DMS 273 (cell line): ENCODE measurements around the gene SKI.
"Not testable (repeated sequence)": the region's sequence is repeated elsewhere in the genome, so short reads cannot be mapped to it uniquely, and the experiment has no call there.

Experiments used
- DNase-seq: peaks from one replicate; lab custom pipeline; 2025; ENCODE audit not compliant: unreplicated experiment; lab: John Stamatoyannopoulos, UW

SKI gene

GRCh38 chr1:2290595-2291510, 62.7 kb downstream of the SKI start:
- no peak for DNase-seq

- no peak for DNase-seq
Measured at GRCh38 chr1:2291577-2291976, 63.5 kb downstream of the SKI start.

- DNase-seq, result no peak
Measured at GRCh38 chr1:2292725-2293450, 64.8 kb downstream of the SKI start.

GRCh38 chr1:2294033-2294724, 66.1 kb downstream of the SKI start:
- DNase-seq, result no peak

- no peak for DNase-seq
Measured at GRCh38 chr1:2294725-2295078, 66.6 kb downstream of the SKI start.

GRCh38 chr1:2295526-2295925, 67.4 kb downstream of the SKI start:
- DNase-seq, result no peak

GRCh38 chr1:2296211-2296610, 68.1 kb downstream of the SKI start:
- not testable (repeated sequence) for DNase-seq

- no peak for DNase-seq
Measured at GRCh38 chr1:2296614-2297013, 68.5 kb downstream of the SKI start.

- no peak for DNase-seq
Measured at GRCh38 chr1:2297246-2298011, 69.3 kb downstream of the SKI start.

- DNase-seq, result no peak
Measured at GRCh38 chr1:2298685-2299084, 70.6 kb downstream of the SKI start.

GRCh38 chr1:2299131-2299627, 71.1 kb downstream of the SKI start:
- no peak for DNase-seq

- no peak for DNase-seq
Measured at GRCh38 chr1:2300004-2300771, 72.1 kb downstream of the SKI start.

GRCh38 chr1:2300851-2301606, 72.9 kb downstream of the SKI start:
- no peak for DNase-seq

- no peak for DNase-seq
Measured at GRCh38 chr1:2301607-2302291, 73.6 kb downstream of the SKI start.

- DNase-seq, result no peak
Measured at GRCh38 chr1:2302292-2302925, 74.3 kb downstream of the SKI start.

- DNase-seq, result no peak
Measured at GRCh38 chr1:2303016-2303775, 75.1 kb downstream of the SKI start.

- no peak for DNase-seq
Measured at GRCh38 chr1:2303781-2304180, 75.7 kb downstream of the SKI start.

- DNase-seq, result no peak
Measured at GRCh38 chr1:2304282-2304681, 76.2 kb downstream of the SKI start.
